Measurements from ENCODE around the gene HOXB9.

The HOXB9 gene

GRCh38 chr17:48599354-48599753, 26.8 kb downstream of the HOXB9 start:
- in situ Hi-C loops (cut with MboI; ENCODE audit: low sequenced_read_pairs), result no loop called here

GRCh38 chr17:48598736-48599135, 27.4 kb downstream of the HOXB9 start:
- in situ Hi-C loops (cut with MboI; ENCODE audit: low sequenced_read_pairs), result no loop called here

- in situ Hi-C loops (cut with MboI; ENCODE audit: low sequenced_read_pairs), result no loop called here
Measured at GRCh38 chr17:48597778-48598631, 28.2 kb downstream of the HOXB9 start.

- in situ Hi-C loops (cut with MboI; ENCODE audit: low sequenced_read_pairs), result no loop called here
Measured at GRCh38 chr17:48597528-48597777, 28.7 kb downstream of the HOXB9 start.

GRCh38 chr17:48596735-48597527, 29.2 kb downstream of the HOXB9 start:
- in situ Hi-C loops (cut with MboI; ENCODE audit: low sequenced_read_pairs), result no loop called here

- in situ Hi-C loops (cut with MboI; ENCODE audit: low sequenced_read_pairs), result no loop called here
Measured at GRCh38 chr17:48596000-48596734, 30.0 kb downstream of the HOXB9 start.

- in situ Hi-C loops (cut with MboI; ENCODE audit: low sequenced_read_pairs), result no loop called here
Measured at GRCh38 chr17:48595278-48595999, 30.7 kb downstream of the HOXB9 start.

GRCh38 chr17:48594538-48595277, 31.4 kb downstream of the HOXB9 start:
- in situ Hi-C loops (cut with MboI; ENCODE audit: low sequenced_read_pairs), result no loop called here

- in situ Hi-C loops (cut with MboI; ENCODE audit: low sequenced_read_pairs), result no loop called here
Measured at GRCh38 chr17:48593840-48594537, 32.2 kb downstream of the HOXB9 start.

- in situ Hi-C loops (cut with MboI; ENCODE audit: low sequenced_read_pairs), result no loop called here
Measured at GRCh38 chr17:48593126-48593829, 32.9 kb downstream of the HOXB9 start, which contains the start of gene HOXB5. TSS of gene HOXB5 (minus strand) at chr17:48593779. CDS start at chr17:48593682, 97 bp downstream.

GRCh38 chr17:48592577-48592976, 33.6 kb downstream of the HOXB9 start:
- in situ Hi-C loops (cut with MboI; ENCODE audit: low sequenced_read_pairs), result no loop called here

GRCh38 chr17:48592057-48592514, 34.1 kb downstream of the HOXB9 start:
- in situ Hi-C loops (cut with MboI; ENCODE audit: low sequenced_read_pairs), result no loop called here

- in situ Hi-C loops (cut with MboI; ENCODE audit: low sequenced_read_pairs), result no loop called here
Measured at GRCh38 chr17:48591255-48592056, 34.7 kb downstream of the HOXB9 start.

- in situ Hi-C loops (cut with MboI; ENCODE audit: low sequenced_read_pairs), result no loop called here
Measured at GRCh38 chr17:48590607-48591161, 35.5 kb downstream of the HOXB9 start.

GRCh38 chr17:48589831-48590606, 36.1 kb downstream of the HOXB9 start, which contains the start of gene HOXB3:
TSS of gene HOXB3 (minus strand) at chr17:48590241. CDS start at chr17:48552474, 37,767 bp downstream.
- in situ Hi-C loops (cut with MboI; ENCODE audit: low sequenced_read_pairs), result no loop called here

GRCh38 chr17:48589060-48589830, 36.9 kb downstream of the HOXB9 start:
- in situ Hi-C loops (cut with MboI; ENCODE audit: low sequenced_read_pairs), result no loop called here
